Activated naive CD4-positive, alpha-beta T cell treated with anti-CD3 and anti-CD28 coated beads, Interleukin-2, amount 50 U/mL, for 24 hours (primary cell): ENCODE results near the gene ARL13B.
"Not testable (repeated sequence)": the region's sequence is repeated elsewhere in the genome, so short reads cannot be mapped to it uniquely, and the experiment has no call there.

Experiments
- H3K27ac Mint-ChIP-seq: one replicate; pipeline ENCODE4 v1.8.0; 2021; ENCODE audit warnings: mild to moderate bottlenecking, mixed read lengths
- H3K27me3 Mint-ChIP-seq: one replicate; pipeline ENCODE4 v1.8.0; 2021; ENCODE audit warnings: mixed read lengths
- H3K36me3 Mint-ChIP-seq: one replicate; pipeline ENCODE4 v1.8.0; 2021; ENCODE audit warnings: mixed read lengths
- H3K4me1 Mint-ChIP-seq: one replicate; pipeline ENCODE4 v1.8.0; 2021; ENCODE audit warnings: mixed read lengths
- H3K4me3 Mint-ChIP-seq: one replicate; pipeline ENCODE4 v1.8.0; 2021; ENCODE audit warnings: mild to moderate bottlenecking, mixed read lengths
- H3K9me3 Mint-ChIP-seq: one replicate; pipeline ENCODE4 v1.8.0; 2021; ENCODE audit warnings: mixed read lengths

Gene ARL13B

GRCh38 chr3:94020293-94020692, 40.3 kb downstream of the ARL13B start:
- Mint-ChIP-seq H3K4me1 (no peaks in the 10 kb centered on the region), H3K36me3 (peaks cover 1% of the 10 kb centered on the region), H3K27ac (no peak overlapping the region), H3K9me3 (no peaks in the 10 kb centered on the region), H3K27me3 (no peaks in the 10 kb centered on the region), H3K4me3 (no peak overlapping the region)

GRCh38 chr3:94024385-94024784, 44.4 kb downstream of the ARL13B start:
- no peaks in the 10 kb centered on the region for H3K4me1 Mint-ChIP-seq
- H3K9me3 Mint-ChIP-seq: no peaks in the 10 kb centered on the region
- no peak overlapping the region for H3K27ac Mint-ChIP-seq
- no peaks in the 10 kb centered on the region for H3K36me3 Mint-ChIP-seq
- no peak overlapping the region for H3K4me3 Mint-ChIP-seq
- H3K27me3 Mint-ChIP-seq: no peaks in the 10 kb centered on the region

GRCh38 chr3:94026623-94027022, 46.7 kb downstream of the ARL13B start:
- no peaks in the 10 kb centered on the region for H3K9me3 Mint-ChIP-seq
- no peak overlapping the region for H3K27ac Mint-ChIP-seq
- no peaks in the 10 kb centered on the region for H3K27me3 Mint-ChIP-seq
- H3K36me3 Mint-ChIP-seq: no peaks in the 10 kb centered on the region
- no peak overlapping the region for H3K4me3 Mint-ChIP-seq
- H3K4me1 Mint-ChIP-seq: no peaks in the 10 kb centered on the region

DNA sequence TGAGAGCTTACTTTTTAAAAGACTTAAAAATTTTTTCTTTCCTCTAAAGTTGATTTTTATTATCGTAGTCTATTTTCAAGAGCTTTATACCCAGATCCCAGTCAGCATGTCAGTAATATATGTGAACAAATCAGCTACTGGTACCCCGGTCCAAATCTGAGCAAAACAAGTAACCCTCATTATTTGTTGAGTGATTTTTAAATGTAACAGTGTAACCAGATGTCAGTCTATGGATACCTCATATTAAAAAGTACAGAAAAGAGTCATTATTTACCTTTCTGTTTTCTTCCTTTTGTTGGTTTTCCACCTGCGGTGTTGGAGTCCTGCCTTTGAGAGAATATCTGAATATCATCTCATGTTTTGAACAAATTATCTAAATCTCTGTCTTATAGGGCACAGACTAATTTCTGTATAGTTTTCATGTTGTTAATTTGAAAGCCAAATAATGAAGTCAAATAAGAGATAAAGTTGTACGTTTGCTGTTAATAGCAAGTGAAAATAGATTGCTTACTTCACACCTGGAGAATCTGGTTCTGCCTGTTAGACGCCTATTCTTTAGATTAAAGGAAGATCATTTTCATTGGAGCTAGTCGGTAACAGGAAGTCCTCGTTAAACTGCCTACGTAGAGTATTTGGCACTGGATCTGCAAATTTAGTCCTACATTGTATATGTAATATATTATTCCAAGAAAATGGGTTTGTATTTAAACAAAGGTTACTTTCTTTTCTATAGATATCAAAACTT, 48.3 kb downstream of the ARL13B start, which contains the start of gene STX19:
TSS of gene STX19 (minus strand) at position 505 of the 745 bp plus-strand sequence. CDS start 13,328 bp downstream, outside the sequence.
- Mint-ChIP-seq H3K36me3 (no peaks in the 10 kb centered on the region), H3K4me3 (no peak within 1 kb of the TSS), H3K27ac (no peak within 1 kb of the TSS), H3K27me3 (no peaks in the 10 kb centered on the region), H3K9me3 (no peaks in the 10 kb centered on the region), H3K4me1 (no peaks in the 10 kb centered on the region)

- Mint-ChIP-seq H3K9me3 (no peaks in the 10 kb centered on the region), H3K4me3 (no peak overlapping the region), H3K27ac (no peak overlapping the region), H3K4me1 (no peaks in the 10 kb centered on the region), H3K36me3 (peaks cover 6% of the 10 kb centered on the region), H3K27me3 (no peaks in the 10 kb centered on the region)
These were observed 57.1 kb downstream of the ARL13B start for GRCh38 chr3:94036909-94037507.

- no peak overlapping the region for H3K4me3 Mint-ChIP-seq
- peaks cover 5% of the 10 kb centered on the region for H3K36me3 Mint-ChIP-seq
- no peaks in the 10 kb centered on the region for H3K9me3 Mint-ChIP-seq
- H3K27me3 Mint-ChIP-seq: no peaks in the 10 kb centered on the region
- peak overlapping the region; percentile 46 for H3K27ac Mint-ChIP-seq
- H3K4me1 Mint-ChIP-seq: no peaks in the 10 kb centered on the region
These were observed 63.3 kb downstream of the ARL13B start for GRCh38 chr3:94043285-94043684.

GRCh38 chr3:94044100-94044936, 64.4 kb downstream of the ARL13B start:
- not testable (repeated sequence) for H3K27ac Mint-ChIP-seq, H3K4me1 Mint-ChIP-seq, H3K9me3 Mint-ChIP-seq, H3K27me3 Mint-ChIP-seq, H3K36me3 Mint-ChIP-seq, H3K4me3 Mint-ChIP-seq

GRCh38 chr3:94046533-94046932, 66.6 kb downstream of the ARL13B start:
- Mint-ChIP-seq H3K27ac (no peak overlapping the region), H3K4me3 (no peak overlapping the region), H3K27me3 (no peaks in the 10 kb centered on the region), H3K9me3 (no peaks in the 10 kb centered on the region), H3K36me3 (peaks cover 5% of the 10 kb centered on the region), H3K4me1 (no peaks in the 10 kb centered on the region)

DNA sequence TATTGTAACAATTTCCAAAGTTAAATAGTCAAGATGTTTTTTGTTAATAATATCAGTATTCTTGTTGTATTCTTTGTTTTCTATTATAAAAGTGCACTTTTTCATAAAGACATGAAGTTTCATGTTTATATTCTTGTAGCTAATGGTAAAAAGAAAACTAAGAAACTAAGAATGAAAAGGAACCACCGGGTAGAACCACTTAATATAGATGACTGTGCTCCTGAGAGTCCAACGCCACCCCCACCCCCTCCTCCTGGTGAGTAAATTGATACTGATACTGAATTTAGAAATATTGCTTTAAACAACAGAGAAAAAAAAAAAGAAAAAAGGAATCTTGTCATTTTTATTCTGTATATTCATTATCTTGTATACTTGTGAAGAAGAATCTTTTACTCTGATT, 69.3 kb downstream of the ARL13B start:
- Mint-ChIP-seq H3K36me3 (peaks cover 2% of the 10 kb centered on the region), H3K4me1 (no peaks in the 10 kb centered on the region), H3K27ac (no peak overlapping the region), H3K27me3 (no peaks in the 10 kb centered on the region), H3K4me3 (no peak overlapping the region), H3K9me3 (no peaks in the 10 kb centered on the region)

GRCh38 chr3:94050546-94050945, 70.6 kb downstream of the ARL13B start:
- Mint-ChIP-seq H3K4me1 (no peaks in the 10 kb centered on the region), H3K27me3 (no peaks in the 10 kb centered on the region), H3K36me3 (peaks cover 2% of the 10 kb centered on the region), H3K4me3 (no peak overlapping the region), H3K27ac (no peak overlapping the region), H3K9me3 (no peaks in the 10 kb centered on the region)

DNA sequence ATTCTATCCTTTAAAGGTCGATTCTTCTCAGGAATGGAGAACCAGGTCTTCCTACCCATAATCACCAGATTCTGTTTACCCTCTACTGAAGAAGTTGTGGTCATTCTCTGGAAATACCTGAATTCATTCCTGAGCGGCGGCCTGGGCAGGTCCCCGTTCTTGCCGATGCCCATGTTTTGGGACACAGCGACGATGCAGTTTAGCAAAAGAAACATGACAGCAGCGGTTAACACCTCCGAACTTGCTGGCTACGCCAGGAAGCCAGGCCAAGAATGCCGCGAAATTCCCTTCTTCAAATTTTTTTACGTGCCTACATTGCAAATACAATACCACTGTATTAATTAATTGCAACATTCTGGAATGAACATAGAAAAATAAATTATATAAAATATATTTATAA, 81.3 kb downstream of the ARL13B start:
- Mint-ChIP-seq H3K4me1 (peaks cover 51% of the 10 kb centered on the region), H3K9me3 (no peaks in the 10 kb centered on the region), H3K27ac (no peak overlapping the region), H3K27me3 (no peaks in the 10 kb centered on the region), H3K36me3 (peaks cover 5% of the 10 kb centered on the region), H3K4me3 (no peak overlapping the region)

GRCh38 chr3:94062513-94063404, 82.8 kb downstream of the ARL13B start, which contains the start of the genes DHFR2 and NSUN3:
Gene DHFR2 (minus strand): TSS chr3:94062916. CDS start chr3:94061511, 1,405 bp downstream.
Gene NSUN3 (plus strand): TSS chr3:94063061. CDS start chr3:94063127, 66 bp downstream.
- peaks cover 62% of the 10 kb centered on the region for H3K4me1 Mint-ChIP-seq
- no peaks in the 10 kb centered on the region for H3K9me3 Mint-ChIP-seq
- no peaks in the 10 kb centered on the region for H3K27me3 Mint-ChIP-seq
- peak within 1 kb of the TSS; percentile 99 for H3K27ac Mint-ChIP-seq
- H3K4me3 Mint-ChIP-seq: peak within 1 kb of the TSS; percentile 99
- H3K36me3 Mint-ChIP-seq: peaks cover 16% of the 10 kb centered on the region

DNA sequence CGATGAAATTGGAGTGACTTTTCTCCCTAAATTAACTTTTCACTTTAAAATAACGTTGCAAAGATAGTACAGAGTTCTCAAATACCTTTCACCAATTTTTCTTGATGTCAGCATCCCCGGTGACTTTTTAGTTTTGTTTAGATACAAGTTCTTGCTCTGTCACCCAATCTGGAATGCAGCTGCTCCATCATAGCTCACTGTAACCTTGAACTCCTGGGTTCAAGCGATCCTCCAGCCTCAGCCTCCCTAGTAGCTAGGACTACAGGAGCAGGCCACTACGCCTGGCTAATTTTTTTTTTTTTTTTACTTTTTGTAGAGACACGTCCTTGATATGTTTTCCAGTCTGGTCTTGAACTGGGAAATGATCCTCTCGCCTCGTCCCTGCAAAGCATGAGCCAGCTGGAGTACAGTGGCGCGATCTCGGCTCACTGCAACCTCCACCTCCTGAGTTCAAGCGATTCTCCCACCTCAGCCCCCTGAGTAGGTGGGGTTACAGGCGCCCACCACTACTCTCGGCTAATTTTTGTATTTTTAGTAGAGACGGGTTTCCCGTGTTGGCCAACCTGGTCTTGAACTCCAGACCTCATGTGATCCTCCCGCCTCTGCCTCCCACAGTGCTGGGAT, 83.7 kb downstream of the ARL13B start:
- Mint-ChIP-seq H3K27ac (peak overlapping the region; percentile 99), H3K27me3 (no peaks in the 10 kb centered on the region), H3K36me3 (peaks cover 17% of the 10 kb centered on the region), H3K4me1 (peaks cover 64% of the 10 kb centered on the region), H3K9me3 (no peaks in the 10 kb centered on the region), H3K4me3 (peak overlapping the region; percentile 99)

DNA sequence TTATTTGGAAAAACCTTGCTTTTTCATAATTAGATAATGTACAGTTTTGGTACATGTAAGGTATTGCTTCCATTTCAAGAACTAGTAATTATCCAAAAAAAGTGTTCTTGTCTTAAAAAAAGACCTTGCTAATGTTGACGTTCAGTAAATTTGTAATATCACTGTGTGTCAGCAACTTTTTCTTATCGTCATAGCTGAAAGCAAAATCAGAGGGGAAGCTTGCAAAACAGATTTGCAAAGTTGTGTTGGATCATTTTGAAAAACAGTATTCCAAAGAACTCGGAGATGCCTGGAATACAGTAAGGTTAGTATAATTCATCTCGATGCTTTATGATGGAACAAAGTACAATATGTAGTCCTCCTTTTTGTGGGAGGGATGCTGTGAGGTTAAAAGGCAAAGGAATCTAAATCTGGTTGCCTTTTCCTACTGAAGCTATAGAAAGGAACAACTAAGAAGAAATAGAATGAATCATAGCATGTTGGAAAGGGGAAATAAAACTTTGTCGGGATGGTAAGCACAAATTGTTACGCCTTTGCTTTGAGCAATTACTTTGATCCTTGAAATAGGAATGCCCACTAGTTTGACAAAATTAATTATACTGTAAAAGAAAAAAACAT, 84.4 kb downstream of the ARL13B start:
- Mint-ChIP-seq H3K4me3 (peak overlapping the region; percentile 99), H3K27ac (peak overlapping the region; percentile 69), H3K4me1 (peaks cover 70% of the 10 kb centered on the region), H3K9me3 (no peaks in the 10 kb centered on the region), H3K36me3 (peaks cover 20% of the 10 kb centered on the region), H3K27me3 (no peaks in the 10 kb centered on the region)
